Hematopoietic multipotent progenitor cell treated with erythropoietin and hydrocortisone succinate and interleukin-3 and kit ligand, for 17 days (in vitro differentiated cells): ENCODE results near the gene MBNL1.

ENCODE experiments used
- DNase-seq: peaks from one replicate; pipeline ENCODE4 v3.0.0-alpha.2; 2015; ENCODE audit warnings: low spot score

MBNL1 gene

DNA sequence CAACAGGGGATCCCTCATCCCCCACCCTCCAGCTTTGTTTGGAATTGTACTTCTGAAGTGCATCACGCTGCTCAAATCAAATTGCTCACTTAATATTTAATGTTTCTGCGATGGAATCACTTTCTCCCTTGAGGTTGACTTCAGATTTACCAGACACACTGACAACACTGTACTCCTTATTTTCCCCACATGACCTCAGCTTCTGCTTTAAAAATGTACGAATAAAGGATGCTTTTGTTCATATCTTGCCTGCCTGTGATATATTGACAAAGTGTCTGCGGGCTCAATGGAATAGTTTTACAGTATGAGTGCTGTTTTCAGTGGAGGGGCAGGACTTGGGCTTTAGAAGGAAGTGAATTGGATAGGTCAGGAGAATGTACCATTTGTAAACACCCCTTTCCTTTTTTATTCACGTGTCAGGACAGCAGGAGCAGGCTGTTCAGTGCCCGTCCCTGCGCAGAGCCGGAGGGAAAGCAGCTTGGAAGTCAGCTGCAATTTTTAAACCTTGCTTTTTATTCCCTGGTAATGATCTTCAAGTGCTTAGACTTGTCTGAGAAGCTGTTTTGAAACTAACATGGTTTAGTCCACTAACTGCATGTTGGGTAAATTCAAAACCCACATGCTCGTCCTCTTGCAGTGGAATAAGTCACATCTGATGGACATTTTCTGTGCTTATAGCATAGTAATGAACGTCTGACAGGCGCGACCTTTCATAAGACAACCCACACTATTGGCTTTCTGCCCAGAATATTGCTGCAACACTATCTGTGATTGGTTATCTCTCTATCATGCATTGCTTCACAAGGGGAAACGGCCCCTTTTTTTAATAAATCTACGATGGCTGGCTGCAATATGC, 29.9 kb downstream of the MBNL1 start:
- DNase-seq, result peak; percentile 85

DNA sequence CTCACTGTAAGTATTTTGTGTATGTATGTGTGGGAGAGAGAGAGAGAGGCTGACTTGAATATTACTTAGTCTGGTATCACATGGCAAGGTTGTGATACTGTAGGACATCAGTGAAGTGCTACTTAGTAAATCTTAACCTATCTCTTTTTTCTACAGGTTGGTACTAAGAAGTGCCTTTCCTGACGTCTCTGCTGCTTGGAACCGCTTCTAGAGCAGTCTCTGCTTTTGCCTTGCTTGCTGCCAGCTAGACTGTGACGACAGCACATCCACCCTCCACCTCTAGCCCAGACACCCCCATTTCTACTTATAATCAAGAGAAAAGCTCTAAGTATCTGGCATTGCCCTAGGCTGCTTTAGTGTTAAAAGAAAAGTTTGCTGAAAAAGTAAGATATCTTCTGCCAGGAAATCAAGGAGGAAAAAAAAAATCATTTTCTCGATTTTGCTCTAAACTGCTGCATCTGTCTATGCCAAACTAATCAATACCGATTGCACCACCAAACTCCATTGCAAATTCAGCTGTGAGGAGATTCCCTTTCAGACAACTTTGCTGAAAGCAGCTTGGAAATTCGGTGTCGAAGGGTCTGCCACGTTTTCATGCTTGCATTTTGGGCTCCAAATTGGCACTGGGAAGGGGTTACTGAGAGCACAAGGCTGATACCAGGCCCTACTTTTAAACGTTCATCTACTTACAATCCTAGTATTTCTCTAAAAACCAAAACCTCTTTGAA, 30.7 kb downstream of the MBNL1 start:
- no peak for DNase-seq

DNA sequence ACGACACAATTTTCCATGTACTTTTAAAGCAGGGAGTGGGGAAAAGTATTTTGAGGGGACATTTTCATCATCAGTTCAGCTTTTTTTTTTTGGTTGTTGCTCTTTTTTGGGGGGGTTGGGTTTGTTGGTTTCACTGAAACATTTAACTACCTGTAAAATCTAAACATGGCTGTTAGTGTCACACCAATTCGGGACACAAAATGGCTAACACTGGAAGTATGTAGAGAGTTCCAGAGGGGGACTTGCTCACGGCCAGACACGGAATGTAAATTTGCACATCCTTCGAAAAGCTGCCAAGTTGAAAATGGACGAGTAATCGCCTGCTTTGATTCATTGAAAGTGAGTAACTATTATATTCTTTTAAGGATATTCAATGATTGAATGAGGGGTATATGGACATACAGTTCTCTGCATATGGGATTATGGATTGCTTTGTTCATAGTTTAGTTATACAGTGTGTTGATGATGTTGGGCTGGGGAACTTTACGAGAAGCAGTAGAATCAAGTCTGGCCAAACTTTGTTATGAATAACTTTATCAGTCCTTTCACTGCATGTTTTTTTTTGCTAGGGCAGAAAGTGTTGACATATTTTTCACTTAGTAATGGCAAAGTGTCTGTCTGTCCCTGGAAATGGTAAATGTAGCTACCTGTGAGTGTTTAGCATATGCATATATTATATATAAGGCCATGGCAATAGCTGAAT, 31.5 kb downstream of the MBNL1 start:
- peak; percentile 45 for DNase-seq

DNA sequence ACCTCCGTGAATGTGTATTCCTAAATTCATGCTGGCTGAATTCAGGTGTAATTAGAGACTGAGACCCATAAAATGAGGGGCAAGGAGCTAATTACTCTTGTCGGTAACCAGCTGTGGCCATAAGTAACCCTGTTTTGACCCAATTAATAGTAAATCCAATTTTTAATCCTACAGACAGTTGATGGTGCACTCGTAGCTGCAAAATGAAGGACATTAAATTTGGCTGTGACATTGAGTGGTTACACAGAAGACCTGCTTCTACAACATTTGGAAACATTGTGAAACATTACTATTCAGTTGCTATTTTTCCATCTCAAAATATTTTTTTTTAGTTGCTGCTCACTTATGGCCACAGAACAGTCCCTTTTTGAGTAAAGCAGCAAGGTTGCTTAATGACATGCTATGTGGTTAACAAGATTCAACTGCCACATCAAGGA, 33.0 kb downstream of the MBNL1 start:
- DNase-seq, result no peak

DNA sequence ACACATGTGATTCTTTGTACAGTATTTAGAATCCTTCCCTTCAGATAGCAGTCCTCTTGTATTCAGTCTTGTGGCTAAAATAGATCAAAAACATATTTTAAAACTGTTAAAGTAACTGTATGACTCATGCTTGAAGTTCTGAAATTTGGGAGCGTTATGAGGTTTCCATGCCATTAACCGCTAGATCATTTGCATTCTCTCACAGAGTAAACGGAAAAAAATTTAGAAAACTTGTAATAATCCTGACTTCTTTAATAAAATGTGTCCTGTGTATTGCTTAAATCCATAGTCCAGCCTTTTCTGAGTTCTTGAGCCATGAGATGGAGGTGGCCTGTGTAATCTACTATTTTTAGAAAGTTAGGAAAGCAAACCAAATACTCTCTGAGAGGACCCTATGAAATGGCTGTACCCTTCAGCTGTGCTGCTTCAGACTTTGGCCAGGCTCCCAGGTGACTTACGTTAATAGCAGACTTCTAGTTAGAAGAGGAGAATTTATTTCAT, 33.8 kb downstream of the MBNL1 start:
- no peak for DNase-seq

DNA sequence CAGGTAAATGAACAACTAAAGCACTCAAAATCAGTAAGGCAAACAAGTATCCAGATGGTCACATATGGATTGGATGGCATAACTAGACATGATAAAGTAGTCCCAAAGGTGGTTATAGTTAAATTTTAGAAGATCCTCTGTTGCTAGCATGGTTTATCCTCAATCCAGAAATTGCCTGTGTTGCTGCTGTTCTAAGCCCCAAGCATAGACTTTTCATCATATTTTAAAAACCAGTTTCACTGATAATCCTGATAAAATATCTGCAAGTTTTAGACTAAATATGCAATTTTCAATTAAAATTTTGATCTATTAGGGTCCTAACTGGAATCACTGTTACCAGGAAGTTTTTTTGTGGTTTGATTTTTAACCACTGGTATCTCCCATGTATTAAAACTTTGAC, 35.4 kb downstream of the MBNL1 start:
- no peak for DNase-seq

DNA sequence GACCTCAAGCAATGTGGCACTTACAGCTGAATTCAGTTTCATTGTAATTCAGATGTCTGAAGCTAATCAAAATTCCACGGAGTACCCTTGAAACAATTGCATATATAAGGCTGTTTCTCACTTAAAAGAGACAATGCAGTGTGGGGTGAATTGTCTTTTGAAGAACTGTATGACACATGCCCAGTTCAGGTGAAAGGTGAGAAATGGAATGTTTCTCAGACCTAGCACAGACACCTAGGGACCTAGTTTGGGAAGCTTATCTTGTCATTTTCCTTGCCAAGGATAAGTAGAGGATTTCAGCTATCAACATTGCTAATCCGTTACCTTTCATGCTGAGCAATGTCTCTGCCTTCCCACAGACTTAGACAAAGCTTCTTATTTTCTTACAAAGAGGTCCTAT, 36.3 kb downstream of the MBNL1 start:
- DNase-seq, result no peak

DNA sequence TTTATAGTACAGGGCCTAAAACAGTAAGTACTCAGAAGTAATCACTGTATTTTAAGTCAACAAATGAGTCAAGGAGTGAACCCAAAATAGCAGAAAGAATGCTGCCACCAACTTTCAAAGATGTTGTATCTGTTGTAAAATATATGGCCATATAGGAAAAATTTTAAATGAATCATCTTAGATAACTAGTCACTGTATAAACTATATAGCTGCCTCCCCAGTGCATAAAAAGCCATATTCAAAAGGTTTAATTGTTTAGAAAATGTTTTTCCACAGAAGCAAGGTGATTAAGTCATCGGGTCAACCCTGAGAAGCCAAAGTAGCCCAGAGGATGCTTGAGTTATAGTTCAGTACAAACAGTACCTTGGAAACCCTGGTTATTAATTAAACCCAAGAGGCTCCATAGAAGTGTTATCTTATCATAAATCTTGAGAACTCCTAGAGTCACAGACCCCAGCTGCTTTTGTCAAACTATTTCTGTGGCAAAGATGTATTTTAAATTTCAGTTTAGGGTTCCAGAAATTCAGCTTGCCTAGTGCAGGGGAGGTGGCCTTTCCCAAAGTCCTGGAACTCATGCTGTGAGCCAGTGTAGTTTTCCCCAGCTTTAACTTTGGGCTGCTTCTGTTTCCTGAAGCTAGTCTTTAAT, 39.2 kb downstream of the MBNL1 start:
- no peak for DNase-seq

DNA sequence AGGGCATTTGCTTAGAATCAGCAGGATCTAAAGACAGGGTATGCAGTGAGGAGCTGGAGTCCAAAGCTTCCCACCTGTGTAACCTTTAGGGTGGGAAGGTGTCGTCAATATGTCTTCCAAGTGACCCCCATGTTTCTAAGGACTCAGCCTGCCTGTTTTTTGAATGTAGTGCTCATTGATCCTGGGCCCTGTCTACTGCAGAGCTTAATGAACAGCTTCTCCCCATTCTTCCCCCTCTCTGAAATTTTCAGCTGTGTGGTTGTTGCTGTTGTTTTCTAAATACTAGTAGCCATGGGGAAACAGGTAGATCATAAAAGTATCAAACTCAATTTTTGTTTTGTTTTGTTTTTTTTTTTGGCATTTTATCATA, 39.7 kb downstream of the MBNL1 start:
- no peak for DNase-seq

DNA sequence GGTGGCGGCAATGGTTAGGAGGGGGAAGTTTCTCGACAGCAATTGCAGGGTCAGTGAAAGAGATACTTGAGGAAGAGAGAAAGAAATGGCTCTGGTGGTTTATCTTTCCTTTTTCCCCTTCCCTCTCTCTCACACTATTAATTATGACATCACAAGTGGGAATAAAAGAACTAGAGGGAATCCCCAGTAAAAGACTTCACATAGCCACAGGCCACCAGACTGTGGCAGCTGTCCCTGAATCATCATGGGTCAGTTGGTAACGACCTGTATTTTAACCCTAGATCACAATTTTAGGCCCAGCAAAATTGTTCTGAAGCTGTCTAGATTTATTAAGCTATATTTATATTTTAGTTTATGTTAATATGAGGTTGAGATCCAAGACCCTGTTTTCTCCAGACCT, 40.3 kb downstream of the MBNL1 start:
- no peak for DNase-seq

DNA sequence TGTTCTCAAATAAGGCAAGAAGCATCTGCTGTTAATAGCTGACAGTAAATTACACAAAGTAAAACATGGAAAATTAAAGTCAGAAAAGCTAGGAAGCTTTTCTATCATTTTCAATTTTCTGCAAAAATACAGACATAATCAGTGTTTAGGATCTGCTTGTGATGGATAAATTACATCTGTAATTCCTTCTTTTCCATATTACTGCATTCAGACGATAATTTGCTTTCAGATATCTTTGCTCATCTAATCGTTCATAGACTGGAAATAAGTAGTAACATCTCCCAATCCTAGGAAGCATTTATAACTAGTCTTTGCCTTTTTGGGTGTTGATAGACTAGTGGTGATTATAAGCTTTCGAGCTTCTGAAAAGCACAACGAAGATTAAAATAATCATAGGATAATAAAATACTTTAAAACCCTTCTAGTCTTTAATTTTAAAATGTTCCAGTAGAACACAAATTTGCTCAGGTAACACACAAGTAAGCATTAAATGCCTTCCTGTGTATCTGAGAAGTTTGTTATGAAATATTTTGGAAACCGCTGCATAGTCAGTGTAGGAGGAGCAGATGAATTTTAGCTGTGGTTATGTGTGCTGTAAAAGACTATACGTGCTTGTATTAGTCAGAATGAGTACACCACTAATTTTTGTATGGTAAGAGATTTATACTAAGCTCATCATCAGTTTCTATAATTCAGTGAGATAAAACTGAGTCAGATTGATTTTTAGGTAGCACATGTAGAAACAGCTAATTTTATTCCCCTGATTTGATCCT, 41.0 kb downstream of the MBNL1 start:
- no peak for DNase-seq

DNA sequence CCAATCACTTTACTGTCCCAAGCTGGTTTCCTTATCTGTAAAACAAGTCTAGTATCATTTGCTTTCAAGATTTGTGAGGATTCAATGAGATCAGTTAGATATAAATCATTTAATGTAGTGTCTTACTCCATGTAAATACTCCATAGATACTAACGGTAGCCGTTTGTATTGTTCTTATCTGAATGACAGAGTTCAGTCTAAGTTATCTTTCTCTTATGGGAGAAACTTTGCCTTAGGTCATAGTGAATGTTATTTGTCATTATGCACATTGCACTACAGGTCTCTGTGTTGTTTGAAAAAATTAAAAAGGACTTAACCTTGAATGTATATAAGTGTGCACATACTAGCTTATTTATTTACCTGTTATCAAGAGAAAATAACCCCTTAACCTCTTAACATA, 44.7 kb downstream of the MBNL1 start:
- DNase-seq, result no peak

DNA sequence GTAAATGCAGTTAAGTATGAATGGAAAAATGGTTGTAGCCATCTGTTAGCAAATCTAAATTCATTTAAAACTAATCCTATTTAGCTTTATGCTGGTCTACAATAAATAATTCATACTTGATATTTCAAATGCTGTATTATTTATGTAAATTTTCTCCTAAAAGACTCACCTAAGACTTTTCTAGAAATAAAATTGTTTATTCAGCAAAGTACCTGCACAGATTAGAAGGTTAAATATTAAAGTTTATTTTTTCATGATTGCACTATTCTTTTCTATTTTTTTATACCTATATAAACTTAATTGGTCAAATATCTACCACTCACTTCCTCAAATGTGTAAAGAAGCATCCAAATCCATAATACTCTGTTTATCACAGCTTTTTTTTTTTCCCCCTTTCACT, 45.2 kb downstream of the MBNL1 start:
- DNase-seq, result no peak

DNA sequence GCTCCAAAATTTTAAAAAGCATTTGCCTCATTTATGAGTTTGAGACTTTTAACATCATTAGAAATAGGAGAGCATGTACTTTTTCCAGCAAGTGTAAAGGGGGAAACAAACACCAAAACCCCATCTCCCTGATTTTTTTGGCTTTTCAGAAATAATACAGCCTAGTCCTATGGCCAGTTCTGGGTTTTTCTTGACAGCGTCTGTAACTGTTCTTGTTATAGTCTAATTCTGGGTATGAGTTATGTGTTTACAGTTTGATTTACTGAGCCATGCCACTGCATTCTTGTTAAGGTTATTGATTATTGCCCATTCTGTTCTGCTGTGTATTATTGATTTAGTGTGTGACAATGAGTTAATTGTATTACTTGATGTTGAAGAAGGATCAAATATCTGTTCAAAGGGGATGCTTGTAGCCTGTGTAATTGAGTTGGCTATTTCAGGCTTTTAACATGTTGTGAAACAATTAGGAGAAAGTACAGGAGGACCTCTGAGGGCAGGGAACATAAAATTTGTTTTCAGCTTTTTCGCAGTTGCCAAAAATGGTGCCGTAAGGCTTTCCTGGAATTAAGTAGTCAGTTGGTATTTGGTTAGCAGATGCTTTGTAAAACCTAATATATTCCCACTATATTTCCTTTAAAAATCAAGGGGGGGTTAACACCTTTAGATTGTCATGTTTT, 46.1 kb downstream of the MBNL1 start:
- DNase-seq, result no peak

DNA sequence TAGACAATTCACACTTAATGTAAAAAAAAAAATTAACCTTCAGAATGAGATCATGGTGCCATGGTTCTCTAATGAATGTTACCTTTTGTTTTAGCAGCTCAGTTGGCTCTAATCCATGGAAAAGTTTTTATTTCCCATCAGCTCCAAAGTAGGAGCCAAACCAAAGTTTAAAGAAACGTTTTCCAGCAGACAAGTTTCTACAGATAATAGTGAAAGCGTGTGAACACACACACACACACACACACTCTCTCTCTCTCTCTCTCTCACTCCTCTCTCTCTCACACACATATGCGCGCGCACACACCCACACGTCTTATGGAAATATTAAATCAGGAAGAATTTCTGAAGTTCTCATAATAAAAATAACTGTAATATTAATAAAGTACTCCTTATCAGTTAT, 46.9 kb downstream of the MBNL1 start:
- DNase-seq, result no peak

DNA sequence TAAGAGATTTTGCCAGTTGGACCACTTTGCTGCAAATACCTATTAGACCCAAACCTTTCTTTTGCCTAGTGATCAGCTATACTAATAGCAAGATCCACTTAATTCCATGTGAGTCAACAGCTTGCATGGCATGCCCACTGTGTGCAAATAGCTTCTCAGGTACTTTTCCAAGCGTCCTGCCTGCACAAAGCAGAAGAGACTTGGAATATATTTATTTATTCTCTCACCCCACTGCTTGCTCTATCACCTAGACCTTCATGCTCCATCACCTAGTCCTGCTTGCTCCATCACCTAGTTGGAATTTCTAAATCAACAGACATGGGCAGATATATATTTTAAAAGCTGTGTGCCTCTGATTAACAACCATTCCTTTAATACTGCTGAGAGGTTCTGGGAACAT, 47.6 kb downstream of the MBNL1 start:
- DNase-seq, result no peak

DNA sequence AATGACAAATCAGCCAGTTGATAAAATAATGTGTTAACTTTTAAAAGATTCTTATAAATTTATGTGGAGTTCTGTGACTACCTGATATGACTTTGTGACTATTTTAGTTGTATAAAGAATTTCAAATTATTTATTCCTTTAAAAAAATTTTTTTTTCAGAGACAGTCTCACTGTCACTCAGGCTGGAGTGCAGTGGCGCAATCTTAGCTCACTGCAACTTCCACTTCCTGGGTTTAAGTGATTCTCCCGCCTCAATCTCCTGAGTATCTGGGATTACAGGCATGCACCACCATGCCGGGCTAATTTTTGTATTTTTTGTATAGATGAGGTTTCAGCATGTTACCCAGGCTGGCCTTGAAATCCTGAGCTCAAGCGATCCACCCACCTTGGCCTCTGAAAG, 48.5 kb downstream of the MBNL1 start:
- DNase-seq, result no peak

DNA sequence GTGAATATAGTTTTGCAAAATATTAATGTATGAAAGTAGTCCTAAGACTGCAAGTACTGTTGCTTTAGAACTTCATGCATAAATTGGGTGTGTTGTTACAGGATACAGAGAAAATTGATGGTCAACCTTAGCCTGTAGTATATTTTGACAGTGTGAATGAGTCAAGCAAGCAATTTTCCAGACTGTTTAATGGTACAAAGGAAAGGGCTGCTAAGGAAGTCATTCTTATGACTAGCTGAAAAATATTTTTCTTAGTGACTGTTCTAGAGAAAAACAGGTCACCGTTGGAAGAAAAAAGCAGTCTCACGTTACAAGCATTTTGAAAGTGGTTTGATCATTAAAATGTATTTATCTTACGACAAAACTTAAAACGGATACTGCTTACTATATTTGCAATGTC, 49.2 kb downstream of the MBNL1 start:
- no peak for DNase-seq

DNA sequence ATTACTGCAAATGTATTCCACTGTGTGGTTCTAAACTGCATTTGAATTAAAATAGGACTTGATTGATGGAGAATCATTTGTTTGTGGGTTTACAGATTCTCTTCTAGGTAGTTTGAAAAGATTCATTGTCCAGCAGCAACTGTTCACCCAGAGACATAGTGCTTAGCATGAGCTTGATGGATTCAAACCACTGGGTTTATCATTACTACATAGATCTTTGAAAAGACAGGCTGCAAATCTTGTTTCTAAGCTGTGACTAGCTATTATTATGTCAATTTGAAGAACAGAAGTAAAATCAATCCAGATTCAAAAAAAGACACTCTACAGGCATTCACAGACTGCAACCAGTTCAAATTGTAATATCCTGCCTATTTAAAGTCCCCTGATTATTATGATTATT, 49.8 kb downstream of the MBNL1 start:
- no peak for DNase-seq

DNA sequence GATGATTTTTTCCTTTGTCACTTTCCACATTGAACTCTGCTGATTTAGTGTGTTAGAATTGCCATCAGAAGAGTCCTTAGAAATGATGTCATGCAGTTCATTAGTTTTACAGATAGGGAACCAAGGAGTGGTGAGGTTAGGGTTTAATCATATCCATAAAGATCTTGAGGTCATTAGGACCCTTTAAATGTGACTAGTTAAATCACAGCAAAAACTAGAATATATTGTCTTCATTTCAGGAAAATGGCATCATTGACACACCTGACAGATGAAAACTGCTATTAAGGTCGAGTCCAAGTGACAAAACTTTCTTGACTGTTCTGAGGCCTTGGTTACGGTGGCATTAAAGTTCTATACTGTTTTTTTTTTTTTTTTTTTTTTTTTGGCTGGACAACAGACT, 50.5 kb downstream of the MBNL1 start:
- DNase-seq, result peak; percentile 58
